ENCODE data around the gene LIME1. TPM values are rescaled to one million over a fixed set of nuclear protein-coding genes. Genes with fewer than 3 reads are reported as not detected.

LIME1 gene
- total RNA-seq, 1 donor from 2014 or later: 0.53 TPM

DNA sequence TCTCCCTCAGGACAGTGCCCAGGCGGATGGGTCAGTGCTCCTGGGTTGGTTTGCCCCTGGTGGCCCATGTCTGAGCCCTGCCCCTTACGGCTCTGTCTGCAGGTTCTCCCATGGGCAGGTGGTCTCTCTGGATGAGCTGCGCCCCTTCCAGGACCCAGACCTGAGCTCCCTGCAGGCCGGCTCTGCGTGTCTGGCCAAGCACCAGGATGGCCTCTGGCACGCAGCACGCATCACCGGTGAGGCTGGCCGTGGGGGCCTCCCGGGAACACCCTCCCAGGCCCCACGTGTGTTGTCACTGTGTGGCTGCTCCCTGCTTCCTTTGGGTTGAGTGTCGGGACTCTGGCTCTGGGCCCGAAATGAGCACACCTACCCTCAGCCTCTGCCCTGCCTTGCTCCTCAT is 3.3 kb upstream of the LIME1 start:
- H3K36me3 ChIP-seq (ENCODE audit: control insufficient read depth, insufficient read depth, low read length): peaks cover 11% of the 10 kb centered on the region
- no peaks in the 10 kb centered on the region for H3K27me3 ChIP-seq (ENCODE audit: control insufficient read depth, insufficient read depth, low read length)
- DNase-seq (ENCODE audit: low read depth) (no peak), FAIRE-seq (no peak)
- TF ChIP-seq, protein P1, sequence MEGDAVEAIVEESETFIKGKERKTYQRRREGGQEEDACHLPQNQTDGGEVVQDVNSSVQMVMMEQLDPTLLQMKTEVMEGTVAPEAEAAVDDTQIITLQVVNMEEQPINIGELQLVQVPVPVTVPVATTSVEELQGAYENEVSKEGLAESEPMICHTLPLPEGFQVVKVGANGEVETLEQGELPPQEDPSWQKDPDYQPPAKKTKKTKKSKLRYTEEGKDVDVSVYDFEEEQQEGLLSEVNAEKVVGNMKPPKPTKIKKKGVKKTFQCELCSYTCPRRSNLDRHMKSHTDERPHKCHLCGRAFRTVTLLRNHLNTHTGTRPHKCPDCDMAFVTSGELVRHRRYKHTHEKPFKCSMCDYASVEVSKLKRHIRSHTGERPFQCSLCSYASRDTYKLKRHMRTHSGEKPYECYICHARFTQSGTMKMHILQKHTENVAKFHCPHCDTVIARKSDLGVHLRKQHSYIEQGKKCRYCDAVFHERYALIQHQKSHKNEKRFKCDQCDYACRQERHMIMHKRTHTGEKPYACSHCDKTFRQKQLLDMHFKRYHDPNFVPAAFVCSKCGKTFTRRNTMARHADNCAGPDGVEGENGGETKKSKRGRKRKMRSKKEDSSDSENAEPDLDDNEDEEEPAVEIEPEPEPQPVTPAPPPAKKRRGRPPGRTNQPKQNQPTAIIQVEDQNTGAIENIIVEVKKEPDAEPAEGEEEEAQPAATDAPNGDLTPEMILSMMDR (IDR thresholded peaks at IDR 0.05; ENCODE audit: insufficient read depth, low read length, severe bottlenecking): no peak
- H3K4me3 ChIP-seq (ENCODE audit: low read depth, low read length): no peak overlapping the region

DNA sequence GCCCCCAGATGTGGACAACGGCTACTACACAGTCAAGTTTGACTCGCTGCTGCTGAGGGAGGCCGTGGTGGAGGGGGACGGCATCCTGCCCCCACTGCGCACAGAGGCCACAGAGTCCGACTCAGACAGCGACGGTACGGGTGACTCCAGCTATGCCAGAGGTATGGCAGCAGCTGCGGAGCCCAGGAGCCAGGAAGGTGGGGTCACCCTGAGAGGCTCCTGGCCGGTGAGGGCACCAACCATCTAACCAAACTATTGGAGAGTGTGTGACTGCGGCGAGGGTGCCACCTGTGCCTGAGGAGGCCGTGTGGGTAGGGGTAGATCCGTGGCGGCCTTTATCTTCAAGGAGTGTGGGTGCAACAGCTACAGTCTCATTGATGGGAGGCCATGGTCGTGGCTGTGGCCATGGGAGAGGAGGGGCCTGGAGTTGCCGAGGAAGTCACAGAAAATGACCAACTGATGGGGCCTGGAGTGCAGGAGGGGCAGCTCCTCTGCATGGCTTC is 2.8 kb upstream of the LIME1 start:
- peaks cover 11% of the 10 kb centered on the region for H3K36me3 ChIP-seq (ENCODE audit: control insufficient read depth, insufficient read depth, low read length)
- no peak for FAIRE-seq
- DNase-seq (ENCODE audit: low read depth): no peak

DNA sequence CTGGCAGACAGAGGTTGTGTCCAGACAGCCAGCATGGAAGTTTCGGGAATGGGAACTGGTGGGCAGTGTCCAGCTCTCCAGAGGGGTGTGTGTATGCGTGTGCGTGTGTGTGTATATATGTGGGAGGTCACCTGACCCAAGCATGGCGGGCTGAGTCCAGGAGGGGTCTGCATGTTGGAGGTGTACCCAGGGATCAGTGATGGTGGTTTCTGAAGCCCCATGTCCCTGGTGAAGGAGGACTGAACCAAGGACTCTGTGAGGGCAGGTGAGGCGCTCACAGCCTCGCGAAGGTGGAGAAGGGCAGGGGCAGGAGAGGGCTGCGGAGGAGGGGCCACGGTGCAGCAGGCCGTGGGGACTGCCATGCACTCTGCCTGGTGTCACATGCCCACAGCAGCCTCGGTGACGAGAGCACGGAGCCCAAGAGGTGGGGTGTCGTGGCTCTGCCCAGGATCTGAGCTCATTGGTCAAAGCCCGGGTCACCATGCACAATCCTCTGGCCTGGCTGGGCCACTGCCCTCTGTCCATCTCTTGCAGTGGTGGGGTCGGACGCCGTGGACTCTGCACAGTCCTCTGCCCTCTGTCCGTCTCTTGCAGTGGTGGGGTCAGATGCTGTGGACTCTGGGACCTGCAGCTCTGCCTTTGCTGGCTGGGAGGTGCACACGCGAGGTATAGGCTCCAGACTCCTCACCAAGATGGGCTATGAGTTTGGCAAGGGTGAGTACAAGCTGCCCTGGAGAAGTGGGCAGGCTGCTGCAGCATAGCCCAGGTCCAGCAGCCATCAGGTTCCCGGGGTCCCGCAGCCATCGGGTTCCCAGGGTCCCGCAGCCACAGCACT is 2.1 kb upstream of the LIME1 start:
- FAIRE-seq: no peak
- Histone ChIP-seq H3K27me3 (ENCODE audit: control insufficient read depth, insufficient read depth, low read length) (no peaks in the 10 kb centered on the region), H3K4me3 (ENCODE audit: low read depth, low read length) (no peak overlapping the region), H3K36me3 (ENCODE audit: control insufficient read depth, insufficient read depth, low read length) (peaks cover 11% of the 10 kb centered on the region)
- DNase-seq (ENCODE audit: low read depth): no peak
- TF ChIP-seq, protein P1 (IDR thresholded peaks at IDR 0.05; ENCODE audit: insufficient read depth, low read length, severe bottlenecking): no peak

More for the DNA sequence above, 2.8 kb upstream of the LIME1 start:
- TF ChIP-seq, protein P1 (IDR thresholded peaks at IDR 0.05; ENCODE audit: insufficient read depth, low read length, severe bottlenecking): no peak
- H3K4me3 ChIP-seq (ENCODE audit: low read depth, low read length): no peak overlapping the region
- no peaks in the 10 kb centered on the region for H3K27me3 ChIP-seq (ENCODE audit: control insufficient read depth, insufficient read depth, low read length)

DNA sequence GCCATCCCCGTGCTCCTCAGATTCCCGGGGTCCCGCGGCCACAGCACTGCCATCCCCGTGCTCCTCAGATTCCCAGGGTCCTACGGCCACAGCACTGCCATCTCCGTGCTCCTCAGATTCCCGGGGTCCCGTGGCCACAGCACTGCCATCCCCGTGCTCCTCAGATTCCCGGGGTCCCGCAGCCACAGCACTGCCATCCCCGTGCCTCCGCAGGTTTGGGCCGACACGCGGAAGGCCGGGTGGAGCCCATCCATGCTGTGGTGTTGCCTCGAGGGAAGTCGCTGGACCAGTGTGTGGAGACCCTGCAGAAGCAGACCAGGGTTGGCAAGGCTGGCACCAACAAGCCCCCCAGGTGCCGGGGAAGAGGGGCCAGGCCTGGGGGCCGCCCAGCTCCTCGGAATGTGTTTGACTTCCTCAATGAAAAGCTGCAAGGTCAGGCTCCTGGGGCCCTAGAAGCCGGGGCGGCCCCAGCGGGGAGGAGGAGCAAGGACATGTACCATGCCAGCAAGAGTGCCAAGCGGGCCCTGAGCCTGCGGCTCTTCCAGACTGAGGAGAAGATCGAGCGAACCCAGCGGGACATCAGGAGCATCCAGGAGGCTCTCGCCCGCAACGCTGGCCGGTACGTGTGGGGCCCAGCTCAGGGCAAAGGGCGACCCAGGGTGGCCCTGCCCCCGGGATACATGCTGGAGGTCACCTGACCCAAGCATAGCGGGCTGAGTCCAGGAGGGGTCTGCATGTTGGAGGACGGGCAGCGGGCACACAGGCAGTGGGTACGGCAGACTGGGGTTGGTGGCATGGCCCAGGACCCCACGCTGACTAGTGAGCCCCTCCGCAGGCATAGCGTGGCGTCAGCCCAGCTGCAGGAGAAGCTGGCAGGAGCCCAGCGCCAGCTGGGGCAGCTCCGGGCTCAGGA is 1.3 kb upstream of the LIME1 start:
- Histone ChIP-seq H3K27me3 (ENCODE audit: control insufficient read depth, insufficient read depth, low read length) (no peaks in the 10 kb centered on the region), H3K36me3 (ENCODE audit: control insufficient read depth, insufficient read depth, low read length) (peaks cover 11% of the 10 kb centered on the region), H3K4me3 (ENCODE audit: low read depth, low read length) (no peak overlapping the region)
- TF ChIP-seq, protein P1 (IDR thresholded peaks at IDR 0.05; ENCODE audit: insufficient read depth, low read length, severe bottlenecking): no peak
- DNase-seq (ENCODE audit: low read depth) (no peak), FAIRE-seq (no peak)

DNA sequence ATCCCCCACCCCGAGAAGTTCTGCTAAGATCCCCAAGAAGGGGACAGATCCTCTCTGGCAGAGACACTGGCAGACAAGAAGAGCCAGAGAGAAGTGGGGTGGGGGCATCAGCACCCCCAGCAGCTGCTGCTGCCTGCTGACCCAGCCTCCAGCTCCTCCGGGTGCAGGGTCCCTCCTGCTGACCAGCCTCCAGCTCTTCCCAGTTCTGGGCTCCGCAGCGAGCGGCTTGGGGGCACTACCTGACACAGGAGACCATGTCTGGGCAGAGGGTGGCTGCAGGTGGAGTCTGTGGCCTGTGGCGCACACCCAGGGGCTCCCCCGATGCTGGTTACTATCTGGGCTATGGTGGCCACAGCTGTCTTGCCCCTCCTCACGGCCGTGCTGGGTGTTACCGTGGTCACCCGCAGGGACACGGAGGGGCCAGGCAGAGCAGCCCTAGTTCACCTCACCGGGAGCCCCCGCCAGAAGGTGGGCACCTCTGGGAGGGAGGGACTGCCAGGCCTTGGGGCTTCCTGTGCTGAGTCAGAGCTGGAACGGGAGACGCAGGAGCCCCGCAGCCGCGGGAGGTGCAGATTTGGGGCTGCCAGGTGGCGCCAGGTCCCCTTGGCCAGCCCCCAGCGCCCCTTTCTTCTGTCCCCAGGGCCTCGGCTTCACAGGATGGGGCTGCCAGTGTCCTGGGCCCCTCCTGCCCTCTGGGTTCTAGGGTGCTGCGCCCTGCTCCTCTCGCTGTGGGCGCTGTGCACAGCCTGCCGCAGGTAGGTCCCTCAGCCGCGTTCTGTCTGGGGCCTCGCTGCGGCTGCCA is 630 bp downstream of the LIME1 start:
- TF ChIP-seq, protein P1 (IDR thresholded peaks at IDR 0.05; ENCODE audit: insufficient read depth, low read length, severe bottlenecking): no peak
- Histone ChIP-seq H3K27me3 (ENCODE audit: control insufficient read depth, insufficient read depth, low read length) (no peaks in the 10 kb centered on the region), H3K4me3 (ENCODE audit: low read depth, low read length) (no peak overlapping the region), H3K36me3 (ENCODE audit: control insufficient read depth, insufficient read depth, low read length) (peaks cover 15% of the 10 kb centered on the region)
- DNase-seq (ENCODE audit: low read depth) (no peak), FAIRE-seq (no peak)
